GM19023 (cell line): ENCODE data around the gene LGALS3BP.

Experiments used
- ATAC-seq: cut with Tn5 transposase; IDR thresholded peaks from one replicate; pipeline ENCODE4 v1.9.1; 2021; ENCODE audit warnings: mild to moderate bottlenecking, moderate library complexity; ENCODE audit not compliant: unreplicated experiment

Gene LGALS3BP

GRCh38 chr17:78922816-78923498 lies 56.8 kb downstream of the LGALS3BP start:
- no peak for ATAC-seq

- no peak for ATAC-seq
Measured at GRCh38 chr17:78921437-78921971, 58.2 kb downstream of the LGALS3BP start.
